ENCODE measurements around the gene FAAH. TPM values are rescaled to one million over a fixed set of nuclear protein-coding genes. Genes with fewer than 3 reads are reported as not detected.

The FAAH gene
- total and polyA plus RNA-seq, 2 of the 4 experiments (the other 2 are of a cell fraction) = under 0.01 to 0.19 TPM

- peaks cover 71% of the 10 kb centered on the region for H3K27me3 ChIP-seq (ENCODE audit: control insufficient read depth, insufficient read depth, low read length)
- H3K79me1 ChIP-seq (ENCODE audit: low read depth in 1 of 2, low read length in 2 of 2) = no peaks in the 10 kb centered on the region
- no peak overlapping the region for H4K91ac ChIP-seq (ENCODE audit: insufficient read depth, low read depth, low read length)
- H2BK120ac ChIP-seq (ENCODE audit: low read depth, low read length) = no peak overlapping the region
- no peak overlapping the region for H3K4me2 ChIP-seq (ENCODE audit: low read depth, low read length)
- H3K9ac ChIP-seq (ENCODE audit: low read depth, low read length) = no peak overlapping the region
- H4K8ac ChIP-seq (ENCODE audit: low read depth in 2 of 2, low read length in 2 of 2) = no peak overlapping the region
- H2AK5ac ChIP-seq (ENCODE audit: low read depth, low read length) = no peak overlapping the region
- H2BK5ac ChIP-seq (ENCODE audit: low read depth, low read length, poor library complexity, severe bottlenecking) = no peak overlapping the region
- ChIA-PET POLR2A (ENCODE audit: unreplicated experiment) (no interaction called here), CTCF (interaction anchor here (1.0 kb wide), 1 partner anchor 89 kb away, joined by 3 read pairs; no protein-coding TSS in a partner anchor)
- no peak overlapping the region for H3K18ac ChIP-seq (ENCODE audit: low read depth, low read length)
- H3K9me1 ChIP-seq (ENCODE audit: insufficient read depth, low read length) = no peaks in the 10 kb centered on the region; the same call in 1 of the 2 replicates
- H3K14ac ChIP-seq (replicated peaks; ENCODE audit: low read depth, low read length) = no peak overlapping the region
- no peak overlapping the region for H2AK9ac ChIP-seq (replicated peaks; ENCODE audit: low read depth, low read length, poor library complexity)
- H3K56ac ChIP-seq (ENCODE audit: extremely low read depth, insufficient read depth, low read length) = no peak overlapping the region
- intact Hi-C loops (cut with micrococcal nuclease) = no loop called here
- DNase-seq (no peak), ATAC-seq (ENCODE audit: low read depth) (no peak)
- H4K5ac ChIP-seq (ENCODE audit: low read depth, low read length) = no peak overlapping the region
- in situ Hi-C loops (cut with MboI; ENCODE audit: low sequenced_read_pairs) = no loop called here
- no peak overlapping the region for H3K23ac ChIP-seq (ENCODE audit: low read depth, low read length)
- H3K27ac ChIP-seq (ENCODE audit: insufficient read depth, low read length) = no peak overlapping the region
- no peaks in the 10 kb centered on the region for H3K36me3 ChIP-seq (ENCODE audit: control insufficient read depth, insufficient read depth, low read length)
- WGBS, 2 experiments (ENCODE audit: extremely low coverage in 2 of 2, insufficient read length in 1 of 2) = 46% methylated on average over 5 of the region's 8 CpGs; no CpG with 5 or more reads in 1 of the 2 experiments
- dilution Hi-C loops (cut with HindIII; ENCODE audit: low sequenced_read_pairs, unreplicated experiment) = no loop called here
- no peak overlapping the region for H3K4me3 ChIP-seq (ENCODE audit: insufficient read depth, low read depth, low read length)
- no peaks in the 10 kb centered on the region for H3K9me3 ChIP-seq (ENCODE audit: control insufficient read depth, insufficient read depth, low read length)
- H2AFZ ChIP-seq (replicated peaks; ENCODE audit: low read length, poor library complexity) = no peak overlapping the region
- no peak overlapping the region for H2BK20ac ChIP-seq (ENCODE audit: low read depth, low read length)
- H3K4me1 ChIP-seq (ENCODE audit: control insufficient read depth, insufficient read depth, low read length) = no peaks in the 10 kb centered on the region
- TF ChIP-seq CTCF (conservative IDR thresholded peaks at IDR 0.05; ENCODE audit: low read depth, low read length) = no peak
- no peak for TF ChIP-seq ELK1 (IDR thresholded peaks at IDR 0.05; ENCODE audit: borderline replicate concordance, low read depth, low read length)
- no peak for TF ChIP-seq NFE2L2 (IDR thresholded peaks at IDR 0.05; ENCODE audit: low read depth, low read length)
- no peak for TF ChIP-seq MXI1 (IDR thresholded peaks at IDR 0.05; ENCODE audit: borderline replicate concordance, low read depth, low read length)
- TF ChIP-seq USF2 (IDR thresholded peaks at IDR 0.05; ENCODE audit: low read depth, low read length) = no peak
- TF ChIP-seq POLR2A (IDR thresholded peaks at IDR 0.05; ENCODE audit: low read depth, low read length) = no peak
- TF ChIP-seq CEBPB (IDR thresholded peaks at IDR 0.05; ENCODE audit: low read depth, low read length) = no peak
- TF ChIP-seq SMC3 (IDR thresholded peaks at IDR 0.05; ENCODE audit: low read depth, low read length) = no peak
- TF ChIP-seq MAFK (IDR thresholded peaks at IDR 0.05; ENCODE audit: low read depth, low read length) = no peak
- TF ChIP-seq RFX5 (IDR thresholded peaks at IDR 0.05; ENCODE audit: low read depth, low read length) = no peak
- TF ChIP-seq BHLHE40 (IDR thresholded peaks at IDR 0.05; ENCODE audit: low read depth, low read length) = no peak
- no peak for TF ChIP-seq MAZ (IDR thresholded peaks at IDR 0.05; ENCODE audit: borderline replicate concordance, low read depth, low read length)
- TF ChIP-seq RAD21 (IDR thresholded peaks at IDR 0.05; ENCODE audit: low read length) = no peak
- H4K20me1 ChIP-seq (ENCODE audit: insufficient read depth, low read length) = no peaks in the 10 kb centered on the region
- no peak overlapping the region for H2BK15ac ChIP-seq (ENCODE audit: low read depth, low read length)
- no peak overlapping the region for H3K4ac ChIP-seq (ENCODE audit: low read depth, low read length)
- BruUV-seq (replicated peaks) = no TSS peak
Measured at GRCh38 chr1:46459315-46459714, 65.2 kb downstream of the FAAH start.
